ENCODE results near the gene PRDX1.
A peak's percentile ranks its signal among the peaks of the same experiment; 100 is the strongest.

Gene PRDX1
- 40.8 to 43.2 (median 42.6) reads per million in 3 donors for total RNA-seq

- peaks cover 21% of the 10 kb centered on the region for H3K4me1 ChIP-seq (ENCODE audit: control insufficient read depth, insufficient read depth, low read length, poor library complexity, severe bottlenecking)
- peaks cover 12% of the 10 kb centered on the region for H3K36me3 ChIP-seq (ENCODE audit: control insufficient read depth, insufficient read depth, low read length)
- peak; percentile 90 to 93 (median 91) for DNase-seq
- peak within 1 kb of the TSS; percentile 89 for H3K4me3 ChIP-seq (ENCODE audit: insufficient read depth, low read depth, low read length, poor library complexity, severe bottlenecking)
- H3K9me3 ChIP-seq (ENCODE audit: control insufficient read depth, low read length) = no peaks in the 10 kb centered on the region
- no peaks in the 10 kb centered on the region for H3K27me3 ChIP-seq (replicated peaks; ENCODE audit: control insufficient read depth, insufficient read depth, low read length, poor library complexity, severe bottlenecking)
- peak within 1 kb of the TSS; percentile 83 for H3K27ac ChIP-seq (ENCODE audit: insufficient read depth, low read length, poor library complexity, severe bottlenecking)
Observed at GRCh38 chr1:45521413-45522323, at the start of gene PRDX1. Gene PRDX1 (minus strand): TSS chr1:45521884. CDS start chr1:45519043, 2,841 bp downstream.

GRCh38 chr1:45570631-45571030 is 48.9 kb upstream of the PRDX1 start:
- Histone ChIP-seq H3K4me1 (ENCODE audit: control insufficient read depth, insufficient read depth, low read length, poor library complexity, severe bottlenecking) (no peaks in the 10 kb centered on the region), H3K9me3 (ENCODE audit: control insufficient read depth, low read length) (no peaks in the 10 kb centered on the region), H3K27me3 (replicated peaks; ENCODE audit: control insufficient read depth, insufficient read depth, low read length, poor library complexity, severe bottlenecking) (no peaks in the 10 kb centered on the region), H3K27ac (ENCODE audit: insufficient read depth, low read length, poor library complexity, severe bottlenecking) (no peak overlapping the region), H3K36me3 (ENCODE audit: control insufficient read depth, insufficient read depth, low read length) (peaks cover 20% of the 10 kb centered on the region), H3K4me3 (ENCODE audit: insufficient read depth, low read depth, low read length, poor library complexity, severe bottlenecking) (no peak overlapping the region)
- no peak for DNase-seq

GRCh38 chr1:45569962-45570581 is 48.4 kb upstream of the PRDX1 start:
- Histone ChIP-seq H3K27me3 (replicated peaks; ENCODE audit: control insufficient read depth, insufficient read depth, low read length, poor library complexity, severe bottlenecking) (no peaks in the 10 kb centered on the region), H3K36me3 (ENCODE audit: control insufficient read depth, insufficient read depth, low read length) (peaks cover 20% of the 10 kb centered on the region), H3K4me3 (ENCODE audit: insufficient read depth, low read depth, low read length, poor library complexity, severe bottlenecking) (no peak overlapping the region), H3K27ac (ENCODE audit: insufficient read depth, low read length, poor library complexity, severe bottlenecking) (no peak overlapping the region), H3K9me3 (ENCODE audit: control insufficient read depth, low read length) (no peaks in the 10 kb centered on the region), H3K4me1 (ENCODE audit: control insufficient read depth, insufficient read depth, low read length, poor library complexity, severe bottlenecking) (no peaks in the 10 kb centered on the region)
- DNase-seq = peak; percentile 48 to 58 (median 49)

- no peak for DNase-seq
- Histone ChIP-seq H3K27ac (ENCODE audit: insufficient read depth, low read length, poor library complexity, severe bottlenecking) (no peak overlapping the region), H3K4me3 (ENCODE audit: insufficient read depth, low read depth, low read length, poor library complexity, severe bottlenecking) (no peak overlapping the region), H3K36me3 (ENCODE audit: control insufficient read depth, insufficient read depth, low read length) (peaks cover 20% of the 10 kb centered on the region), H3K4me1 (ENCODE audit: control insufficient read depth, insufficient read depth, low read length, poor library complexity, severe bottlenecking) (no peaks in the 10 kb centered on the region), H3K9me3 (ENCODE audit: control insufficient read depth, low read length) (no peaks in the 10 kb centered on the region), H3K27me3 (replicated peaks; ENCODE audit: control insufficient read depth, insufficient read depth, low read length, poor library complexity, severe bottlenecking) (no peaks in the 10 kb centered on the region)
Observed at GRCh38 chr1:45569571-45569961, 47.9 kb upstream of the PRDX1 start.

- Histone ChIP-seq H3K4me3 (ENCODE audit: insufficient read depth, low read depth, low read length, poor library complexity, severe bottlenecking) (no peak overlapping the region), H3K27me3 (replicated peaks; ENCODE audit: control insufficient read depth, insufficient read depth, low read length, poor library complexity, severe bottlenecking) (no peaks in the 10 kb centered on the region), H3K36me3 (ENCODE audit: control insufficient read depth, insufficient read depth, low read length) (peaks cover 27% of the 10 kb centered on the region), H3K9me3 (ENCODE audit: control insufficient read depth, low read length) (no peaks in the 10 kb centered on the region), H3K27ac (ENCODE audit: insufficient read depth, low read length, poor library complexity, severe bottlenecking) (no peak overlapping the region), H3K4me1 (ENCODE audit: control insufficient read depth, insufficient read depth, low read length, poor library complexity, severe bottlenecking) (no peaks in the 10 kb centered on the region)
- no peak for DNase-seq
Observed at GRCh38 chr1:45568421-45568820, 46.7 kb upstream of the PRDX1 start.

GRCh38 chr1:45567911-45568310 is 46.2 kb upstream of the PRDX1 start:
- no peak overlapping the region for H3K27ac ChIP-seq (ENCODE audit: insufficient read depth, low read length, poor library complexity, severe bottlenecking)
- peaks cover 27% of the 10 kb centered on the region for H3K36me3 ChIP-seq (ENCODE audit: control insufficient read depth, insufficient read depth, low read length)

GRCh38 chr1:45566722-45567121 is 45.0 kb upstream of the PRDX1 start:
- H3K36me3 ChIP-seq (ENCODE audit: control insufficient read depth, insufficient read depth, low read length) = peaks cover 31% of the 10 kb centered on the region
- H3K4me3 ChIP-seq (ENCODE audit: insufficient read depth, low read depth, low read length, poor library complexity, severe bottlenecking) = no peak overlapping the region
- DNase-seq = no peak
- H3K27me3 ChIP-seq (replicated peaks; ENCODE audit: control insufficient read depth, insufficient read depth, low read length, poor library complexity, severe bottlenecking) = no peaks in the 10 kb centered on the region
- no peaks in the 10 kb centered on the region for H3K4me1 ChIP-seq (ENCODE audit: control insufficient read depth, insufficient read depth, low read length, poor library complexity, severe bottlenecking)
- H3K9me3 ChIP-seq (ENCODE audit: control insufficient read depth, low read length) = no peaks in the 10 kb centered on the region
- no peak overlapping the region for H3K27ac ChIP-seq (ENCODE audit: insufficient read depth, low read length, poor library complexity, severe bottlenecking)

More at GRCh38 chr1:45567911-45568310, 46.2 kb upstream of the PRDX1 start:
- Histone ChIP-seq H3K4me3 (ENCODE audit: insufficient read depth, low read depth, low read length, poor library complexity, severe bottlenecking) (no peak overlapping the region), H3K9me3 (ENCODE audit: control insufficient read depth, low read length) (no peaks in the 10 kb centered on the region), H3K4me1 (ENCODE audit: control insufficient read depth, insufficient read depth, low read length, poor library complexity, severe bottlenecking) (no peaks in the 10 kb centered on the region), H3K27me3 (replicated peaks; ENCODE audit: control insufficient read depth, insufficient read depth, low read length, poor library complexity, severe bottlenecking) (no peaks in the 10 kb centered on the region)
- DNase-seq = no peak

- Histone ChIP-seq H3K4me3 (ENCODE audit: insufficient read depth, low read depth, low read length, poor library complexity, severe bottlenecking) (no peak overlapping the region), H3K27me3 (replicated peaks; ENCODE audit: control insufficient read depth, insufficient read depth, low read length, poor library complexity, severe bottlenecking) (no peaks in the 10 kb centered on the region), H3K36me3 (ENCODE audit: control insufficient read depth, insufficient read depth, low read length) (peaks cover 32% of the 10 kb centered on the region), H3K27ac (ENCODE audit: insufficient read depth, low read length, poor library complexity, severe bottlenecking) (no peak overlapping the region), H3K4me1 (ENCODE audit: control insufficient read depth, insufficient read depth, low read length, poor library complexity, severe bottlenecking) (no peaks in the 10 kb centered on the region), H3K9me3 (ENCODE audit: control insufficient read depth, low read length) (no peaks in the 10 kb centered on the region)
- DNase-seq = no peak
Observed at GRCh38 chr1:45563843-45564242, 42.2 kb upstream of the PRDX1 start.

GRCh38 chr1:45557422-45557944 is 35.8 kb upstream of the PRDX1 start:
- Histone ChIP-seq H3K9me3 (ENCODE audit: control insufficient read depth, low read length) (no peaks in the 10 kb centered on the region), H3K36me3 (ENCODE audit: control insufficient read depth, insufficient read depth, low read length) (peaks cover 10% of the 10 kb centered on the region), H3K4me3 (ENCODE audit: insufficient read depth, low read depth, low read length, poor library complexity, severe bottlenecking) (no peak overlapping the region), H3K27ac (ENCODE audit: insufficient read depth, low read length, poor library complexity, severe bottlenecking) (no peak overlapping the region), H3K27me3 (replicated peaks; ENCODE audit: control insufficient read depth, insufficient read depth, low read length, poor library complexity, severe bottlenecking) (no peaks in the 10 kb centered on the region), H3K4me1 (ENCODE audit: control insufficient read depth, insufficient read depth, low read length, poor library complexity, severe bottlenecking) (no peaks in the 10 kb centered on the region)
- no peak for DNase-seq

- Histone ChIP-seq H3K9me3 (ENCODE audit: control insufficient read depth, low read length) (no peaks in the 10 kb centered on the region), H3K36me3 (ENCODE audit: control insufficient read depth, insufficient read depth, low read length) (no peaks in the 10 kb centered on the region), H3K27ac (ENCODE audit: insufficient read depth, low read length, poor library complexity, severe bottlenecking) (no peak overlapping the region), H3K4me1 (ENCODE audit: control insufficient read depth, insufficient read depth, low read length, poor library complexity, severe bottlenecking) (peaks cover 8% of the 10 kb centered on the region), H3K4me3 (ENCODE audit: insufficient read depth, low read depth, low read length, poor library complexity, severe bottlenecking) (no peak overlapping the region), H3K27me3 (replicated peaks; ENCODE audit: control insufficient read depth, insufficient read depth, low read length, poor library complexity, severe bottlenecking) (no peaks in the 10 kb centered on the region)
- no peak for DNase-seq
Observed at GRCh38 chr1:45554198-45554597, 32.5 kb upstream of the PRDX1 start.

Measured in effector memory CD4-positive, alpha-beta T cell (primary cell).